GM12873 (cell line): ENCODE results near the gene ITGAX.

Experiments
- CTCF ChIP-seq: IDR thresholded peaks from 2 replicates; pipeline ENCODE4 v1.5.1; 2012; ENCODE audit warnings: low read depth, mild to moderate bottlenecking, moderate library complexity, low read length, control low read depth; ENCODE audit not compliant: insufficient read depth; ENCODE audit errors: missing control alignments

Gene ITGAX

GRCh38 chr16:31428638-31429247 lies 73.8 kb downstream of the ITGAX start:
- no peak for TF ChIP-seq CTCF

- no peak for TF ChIP-seq CTCF
Observed at GRCh38 chr16:31429314-31429713, 74.3 kb downstream of the ITGAX start.

- TF ChIP-seq CTCF = no peak
Observed at GRCh38 chr16:31429796-31430195, 74.8 kb downstream of the ITGAX start.

GRCh38 chr16:31430380-31431052 lies 75.5 kb downstream of the ITGAX start:
- TF ChIP-seq CTCF = no peak
